ENCODE measurements around the gene ZNF622. TPM values are rescaled to one million over a fixed set of nuclear protein-coding genes. Genes with fewer than 3 reads are reported as not detected.

ZNF622 gene
- total RNA-seq, 3 donors from 2014 or later (not counting 1 experiment from before 2014, with no cell fraction given), result 36.3 to 45.9 (median 42.9) TPM

DNA sequence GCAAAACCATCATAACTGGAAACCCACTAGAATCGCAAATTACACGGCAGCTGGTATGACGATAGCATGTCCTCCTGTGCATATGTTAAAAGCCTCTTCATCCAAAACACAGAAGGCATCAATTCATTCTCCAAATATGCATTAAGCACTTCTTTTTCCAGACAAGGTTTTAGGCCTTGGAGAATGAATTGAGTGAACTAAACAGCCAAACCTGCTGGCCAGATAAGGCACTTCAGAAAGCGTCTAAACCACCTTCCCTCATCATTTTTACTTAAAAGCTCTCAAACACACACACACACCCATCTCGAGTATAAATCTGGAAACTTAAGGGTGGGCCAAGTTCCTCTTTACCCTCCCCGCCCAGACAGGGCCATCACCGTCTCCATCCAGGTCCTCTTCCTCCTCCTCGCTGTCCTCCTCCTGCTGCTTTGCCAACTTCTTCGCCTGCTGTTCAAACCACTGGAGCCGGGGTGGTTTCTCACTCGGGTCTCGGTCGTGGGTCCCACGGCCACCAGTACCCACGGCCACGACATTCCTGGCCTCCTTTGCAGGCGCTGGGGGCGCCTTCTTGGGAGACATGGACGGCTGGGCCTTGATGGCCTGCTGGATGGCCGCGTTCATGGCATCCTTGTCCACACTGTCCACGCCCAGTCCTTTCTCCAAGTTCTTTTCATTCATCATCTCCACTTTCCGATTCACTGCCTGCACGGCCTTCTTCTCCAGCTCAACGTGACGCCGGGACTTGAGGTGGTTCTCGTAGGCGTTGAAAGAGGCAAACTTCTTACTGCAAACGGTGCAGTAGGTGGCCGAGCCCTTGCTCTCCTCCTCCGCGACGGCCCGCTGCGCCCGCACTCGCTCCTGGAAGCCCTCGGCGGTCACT lies 696 bp downstream of the ZNF622 start:
- peaks cover 81 to 84% of the 10 kb centered on the region in 2 donors for H3K4me1 Mint-ChIP-seq
- DNase-seq, result peak in 1 of 2 donors; percentile 26
- no peaks in the 10 kb centered on the region for H3K9me3 ChIP-seq (ENCODE audit: control insufficient read depth, insufficient read depth, low read length)
- H3K27ac ChIP-seq (ENCODE audit: low read length), result peak overlapping the region; percentile 68
- intact Hi-C loops (cut with micrococcal nuclease), result no loop called here
- peaks cover 16% of the 10 kb centered on the region for H3K36me3 Mint-ChIP-seq
- peak overlapping the region; percentile 80 for H3K4me3 ChIP-seq (ENCODE audit: low read length)
- peak overlapping the region; percentile 97 for H3K4me3 Mint-ChIP-seq
- H3K27me3 ChIP-seq (ENCODE audit: control insufficient read depth, insufficient read depth, low read length), result no peaks in the 10 kb centered on the region
- H3K4me1 ChIP-seq (ENCODE audit: control insufficient read depth, insufficient read depth, low read length), result peaks cover 28% of the 10 kb centered on the region
- WGBS (ENCODE audit: insufficient coverage), result 6% methylated on average over 40 of the region's 40 CpGs
- H3K27me3 Mint-ChIP-seq (ENCODE audit: low read depth in 2 of 2), result no peaks in the 10 kb centered on the region
- H3K27ac Mint-ChIP-seq, result peak overlapping the region; percentile 97 to 99
- peaks cover 36% of the 10 kb centered on the region for H3K36me3 ChIP-seq (ENCODE audit: control insufficient read depth, insufficient read depth, low read length)
- TF ChIP-seq, protein P1, sequence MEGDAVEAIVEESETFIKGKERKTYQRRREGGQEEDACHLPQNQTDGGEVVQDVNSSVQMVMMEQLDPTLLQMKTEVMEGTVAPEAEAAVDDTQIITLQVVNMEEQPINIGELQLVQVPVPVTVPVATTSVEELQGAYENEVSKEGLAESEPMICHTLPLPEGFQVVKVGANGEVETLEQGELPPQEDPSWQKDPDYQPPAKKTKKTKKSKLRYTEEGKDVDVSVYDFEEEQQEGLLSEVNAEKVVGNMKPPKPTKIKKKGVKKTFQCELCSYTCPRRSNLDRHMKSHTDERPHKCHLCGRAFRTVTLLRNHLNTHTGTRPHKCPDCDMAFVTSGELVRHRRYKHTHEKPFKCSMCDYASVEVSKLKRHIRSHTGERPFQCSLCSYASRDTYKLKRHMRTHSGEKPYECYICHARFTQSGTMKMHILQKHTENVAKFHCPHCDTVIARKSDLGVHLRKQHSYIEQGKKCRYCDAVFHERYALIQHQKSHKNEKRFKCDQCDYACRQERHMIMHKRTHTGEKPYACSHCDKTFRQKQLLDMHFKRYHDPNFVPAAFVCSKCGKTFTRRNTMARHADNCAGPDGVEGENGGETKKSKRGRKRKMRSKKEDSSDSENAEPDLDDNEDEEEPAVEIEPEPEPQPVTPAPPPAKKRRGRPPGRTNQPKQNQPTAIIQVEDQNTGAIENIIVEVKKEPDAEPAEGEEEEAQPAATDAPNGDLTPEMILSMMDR (IDR thresholded peaks at IDR 0.05), result no peak
- ATAC-seq, result no peak
- H3K9me3 Mint-ChIP-seq, result no peaks in the 10 kb centered on the region

DNA sequence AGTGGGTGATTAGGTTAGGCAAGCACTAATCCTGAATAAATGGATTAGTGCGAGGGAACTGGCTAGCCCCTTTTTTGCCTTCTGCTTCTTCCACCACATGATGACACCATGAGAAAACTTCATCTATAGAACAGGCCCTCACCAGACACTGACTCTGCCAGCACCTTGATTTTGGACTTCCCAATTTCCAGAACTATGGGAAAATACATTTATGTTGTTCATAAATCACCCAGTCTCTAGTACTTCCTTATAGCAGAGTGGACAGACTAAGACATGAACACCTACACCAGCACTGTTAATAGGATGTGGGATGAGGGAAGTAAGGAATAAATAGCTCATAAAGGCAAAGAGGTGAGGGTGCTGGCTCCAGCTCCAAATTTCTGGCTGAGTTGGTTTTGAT lies 1.4 kb downstream of the ZNF622 start:
- Histone ChIP-seq H3K4me1 (ENCODE audit: control insufficient read depth, insufficient read depth, low read length) (peaks cover 28% of the 10 kb centered on the region), H3K4me3 (ENCODE audit: low read length) (peak overlapping the region; percentile 80), H3K27me3 (ENCODE audit: control insufficient read depth, insufficient read depth, low read length) (no peaks in the 10 kb centered on the region), H3K36me3 (ENCODE audit: control insufficient read depth, insufficient read depth, low read length) (peaks cover 43% of the 10 kb centered on the region), H3K27ac (ENCODE audit: low read length) (no peak overlapping the region), H3K9me3 (ENCODE audit: control insufficient read depth, insufficient read depth, low read length) (no peaks in the 10 kb centered on the region)
- Mint-ChIP-seq H3K4me1 (peaks cover 82 to 88% of the 10 kb centered on the region in 2 donors), H3K27ac (peak overlapping the region; percentile 97 to 99), H3K27me3 (ENCODE audit: low read depth in 2 of 2) (no peaks in the 10 kb centered on the region), H3K9me3 (no peaks in the 10 kb centered on the region), H3K36me3 (peaks cover 16% of the 10 kb centered on the region), H3K4me3 (peak overlapping the region; percentile 97)
- no peak for ATAC-seq
- 100% methylated on average over 1 of the region's 1 CpG for WGBS (ENCODE audit: insufficient coverage)
- no peak for DNase-seq
- TF ChIP-seq, protein P1 (IDR thresholded peaks at IDR 0.05), result no peak
- intact Hi-C loops (cut with micrococcal nuclease), result no loop called here

DNA sequence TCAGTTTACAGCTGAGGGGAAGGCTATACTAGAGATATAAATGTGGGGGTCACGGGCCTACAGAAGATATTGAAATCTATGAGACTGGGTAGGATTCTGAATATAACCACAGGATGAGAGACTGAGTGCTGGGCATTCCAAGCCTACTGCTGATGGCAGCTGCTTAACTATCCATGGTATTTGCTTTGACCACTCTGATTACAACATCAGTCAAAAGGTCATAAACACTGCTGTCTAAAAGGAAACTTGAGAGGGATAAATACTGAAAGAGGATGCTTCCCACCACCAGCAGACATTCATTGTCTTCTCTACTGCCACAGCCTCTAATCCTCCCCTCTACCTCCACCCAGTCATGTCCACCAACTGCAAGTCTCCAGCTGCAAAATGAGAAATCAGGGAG lies 3.8 kb downstream of the ZNF622 start:
- DNase-seq (no peak), ATAC-seq (no peak)
- Histone ChIP-seq H3K36me3 (ENCODE audit: control insufficient read depth, insufficient read depth, low read length) (peaks cover 64% of the 10 kb centered on the region), H3K27ac (ENCODE audit: low read length) (no peak overlapping the region), H3K9me3 (ENCODE audit: control insufficient read depth, insufficient read depth, low read length) (no peaks in the 10 kb centered on the region), H3K27me3 (ENCODE audit: control insufficient read depth, insufficient read depth, low read length) (no peaks in the 10 kb centered on the region), H3K4me3 (ENCODE audit: low read length) (no peak overlapping the region), H3K4me1 (ENCODE audit: control insufficient read depth, insufficient read depth, low read length) (peaks cover 25% of the 10 kb centered on the region)
- 100% methylated on average over 1 of the region's 1 CpG for WGBS (ENCODE audit: insufficient coverage)
- TF ChIP-seq, protein P1 (IDR thresholded peaks at IDR 0.05), result no peak
- H3K4me3 Mint-ChIP-seq, result no peak overlapping the region
- H3K9me3 Mint-ChIP-seq, result no peaks in the 10 kb centered on the region
- intact Hi-C loops (cut with micrococcal nuclease), result no loop called here
- peaks cover 16% of the 10 kb centered on the region for H3K36me3 Mint-ChIP-seq
- H3K27ac Mint-ChIP-seq, result peak overlapping the region; percentile 17 to 53
- no peaks in the 10 kb centered on the region for H3K27me3 Mint-ChIP-seq (ENCODE audit: low read depth in 2 of 2)
- peaks cover 76 to 82% of the 10 kb centered on the region in 2 donors for H3K4me1 Mint-ChIP-seq
